HepG2 (cell line): ENCODE data around the gene LRRTM2. TPM values are rescaled to one million over a fixed set of nuclear protein-coding genes. Genes with fewer than 3 reads are reported as not detected.
A peak's percentile ranks its signal among the peaks of the same experiment; 100 is the strongest.

Experiments
- ATAC-seq: fragments of 200-7000 bp; cut with Tn5 transposase; 3 replicates; pipeline ENCODE4 v1.9.1; 2020; ENCODE audit warnings: mild to moderate bottlenecking, moderate library complexity
- BruUV-seq: library from RNA; stranded (reverse); fragments of 400-500 nt; replicated peaks from 2 replicates; lab custom pipeline; 2021; lab: Mats Ljungman, UMichigan
- CTCF ChIA-PET: fragments of 300-600 bp; formaldehyde crosslinking; extraction: SDS; loops from one replicate; lab custom pipeline; 2021; ENCODE audit warnings: low total read pairs, inconsistent platforms, low intra/inter-chr PET ratio; lab: Yijun Ruan, JAX
- POLR2A ChIA-PET: fragments of 350-600 bp; sonication (Branson Sonifier 250); formaldehyde crosslinking; loops from one replicate; lab custom pipeline; 2020; ENCODE audit warnings: antibody characterized with exemption, inconsistent platforms; lab: Yijun Ruan, JAX
- DNase-seq: peaks from one replicate; pipeline ENCODE4 v3.0.0-alpha.2; 2015; ENCODE audit warnings: low spot score
- FAIRE-seq: peaks from 3 replicates; lab custom pipeline; 2011; peaks lifted over from hg19 to GRCh38; lab: Jason Lieb, UNC
- H2AFZ ChIP-seq: one replicate; pipeline ENCODE4 v1.6.1; 2011; ENCODE audit warnings: low read length, inconsistent platforms
- H3K27ac ChIP-seq: fragments of 300-600 bp; 3 replicates; pipeline ENCODE4 v1.8.0; 2011; ENCODE audit warnings: mixed run types, mild to moderate bottlenecking, mixed read lengths, low read length, inconsistent platforms; ENCODE audit not compliant: insufficient read depth; ENCODE audit errors: extremely low read length
- H3K27me3 ChIP-seq, 2 experiments: fragments of 200-600 bp in 1 of 2; 2 replicates in 1 of 2; 3 replicates in 1 of 2; pipeline versions ENCODE4 v1.6.0 to v1.8.0; 2011; ENCODE audit warnings: low read length in 2 of 2, mild to moderate bottlenecking in 2 of 2, moderate library complexity in 2 of 2, inconsistent platforms in 1 of 2; ENCODE audit not compliant: insufficient read depth in 2 of 2, control insufficient read depth in 1 of 2
- H3K36me3 ChIP-seq, 2 experiments: fragments of 200-600 bp in 1 of 2; replicated peaks in 1 of 2; 2 replicates in 1 of 2; 3 replicates in 1 of 2; pipeline versions ENCODE4 v1.5.1 to v1.8.0; 2011; ENCODE audit warnings: low read length in 2 of 2, inconsistent platforms in 1 of 2; ENCODE audit not compliant: insufficient read depth in 2 of 2, control insufficient read depth in 1 of 2
- H3K4me1 ChIP-seq: 2 replicates; pipeline ENCODE4 v1.5.1; 2012; ENCODE audit warnings: low read length, inconsistent platforms; ENCODE audit not compliant: insufficient read depth
- H3K4me2 ChIP-seq: 2 replicates; pipeline ENCODE4 v1.6.0; 2011; ENCODE audit warnings: low read depth, low read length, inconsistent platforms
- H3K4me3 ChIP-seq, 3 experiments: fragments of 200-600 bp in 1 of 3; sonication (generic), shearing (Covaris generic) in 1 of 3; replicated peaks in 1 of 3; 2 replicates each; pipeline ENCODE4 v1.5.1; 2011 to 2016; ENCODE audit warnings: low read length in 3 of 3, inconsistent platforms in 2 of 3, low read depth in 2 of 3, mild to moderate bottlenecking in 2 of 3, control low read depth in 1 of 3, mixed read lengths in 1 of 3; ENCODE audit not compliant: insufficient read depth in 1 of 3
- H3K79me2 ChIP-seq: one replicate; pipeline ENCODE4 v1.6.1; 2011; ENCODE audit warnings: low read length, inconsistent platforms; ENCODE audit not compliant: insufficient read depth
- H3K9ac ChIP-seq: 2 replicates; pipeline ENCODE4 v1.6.0; 2011; ENCODE audit warnings: mild to moderate bottlenecking, low read depth, low read length, inconsistent platforms; ENCODE audit not compliant: insufficient read depth
- H3K9me3 ChIP-seq: 2 replicates; pipeline ENCODE4 v1.5.1; 2012; ENCODE audit warnings: mild to moderate bottlenecking, low read length
- H4K20me1 ChIP-seq: 2 replicates; pipeline ENCODE4 v1.6.0; 2011; ENCODE audit warnings: inconsistent platforms, mild to moderate bottlenecking, low read length, moderate library complexity; ENCODE audit not compliant: insufficient read depth
- EZH2 ChIP-seq: conservative IDR thresholded peaks from 2 replicates; pipeline ENCODE4 v1.6.1; 2012; ENCODE audit warnings: mild to moderate bottlenecking, low read depth, low read length, moderate library complexity
- GATAD2A ChIP-seq: IDR thresholded peaks from 2 replicates; pipeline ENCODE4 v1.6.1; 2016
- PHB2 ChIP-seq: fragments of 450-650 bp; IDR thresholded peaks from 2 replicates; pipeline ENCODE4 v1.6.1; 2018; ENCODE audit not compliant: partially characterized antibody
- RBM22 ChIP-seq: fragments of 200-400 bp; formaldehyde crosslinking; optimal IDR thresholded peaks from 2 replicates; pipeline ENCODE3; 2017; ENCODE audit warnings: mild to moderate bottlenecking, low read length, moderate library complexity
- SOX6 ChIP-seq, 2 experiments: fragments of 450-650 bp in 1 of 2; sonication (generic) in 1 of 2; formaldehyde crosslinking in 1 of 2; IDR thresholded peaks; 2 replicates each; pipeline versions ENCODE4 v1.4.0 to v1.6.1; 2017 to 2020; ENCODE audit warnings: antibody characterized with exemption in 1 of 2, mild to moderate bottlenecking in 1 of 2, missing genetic modification reagents in 1 of 2
- TEAD3 ChIP-seq: optimal IDR thresholded peaks from 2 replicates; pipeline ENCODE3; 2016; ENCODE audit warnings: borderline replicate concordance
- WGBS: methylation state at CpG from one replicate; pipeline ENCODE4 v1.1.6; 2017; ENCODE audit warnings: low lambda C conversion rate; 5-methylcytosine and 5-hydroxymethylcytosine counted together
- in situ Hi-C: cut with HindIII; loops from 2 replicates; pipeline ENCODE4 v1.10.0; 2017; ENCODE audit warnings: low pct_unique_long_range_greater_than_20kb; ENCODE audit not compliant: extremely low pct_ligation_motif_present
- intact Hi-C: fragments of 100-400 bp; cut with micrococcal nuclease; formaldehyde crosslinking; loops from one replicate; pipeline ENCODE4 v1.10.0; 2022; ENCODE audit not compliant: unreplicated experiment
- polyA plus RNA-seq, 8 experiments: library from polyadenylated mRNA; depleted of rRNA in 3 of 8; stranded (reverse) in 7 of 8; unstranded in 1 of 8; fragments of >200 nt; fragmentation: Illumina TruSeq in 4 of 8; extraction: Trizol in 4 of 8; gene quantifications; 2 replicates each; pipeline versions ENCODE4 v1.2.1 to v1.2.3, GENCODE V29; 2011 to 2016; ENCODE audit warnings: low read depth in 4 of 8, missing spikeins in 1 of 8, mixed read lengths in 1 of 8; ENCODE audit not compliant: insufficient read depth in 1 of 8
- total RNA-seq, 5 experiments: library from RNA; depleted of rRNA; stranded (reverse); fragments of >200 nt; fragmentation: Illumina TruSeq; extraction: Trizol; gene quantifications; 2 replicates each; pipeline ENCODE4 v1.2.3, GENCODE V29; 2016; ENCODE audit warnings: low read depth in 1 of 5

The LRRTM2 gene
- total and polyA plus RNA-seq, 2 of the 13 experiments (the other 11 are each of a cell fraction or from before 2014, with no cell fraction given), result not detected

DNA sequence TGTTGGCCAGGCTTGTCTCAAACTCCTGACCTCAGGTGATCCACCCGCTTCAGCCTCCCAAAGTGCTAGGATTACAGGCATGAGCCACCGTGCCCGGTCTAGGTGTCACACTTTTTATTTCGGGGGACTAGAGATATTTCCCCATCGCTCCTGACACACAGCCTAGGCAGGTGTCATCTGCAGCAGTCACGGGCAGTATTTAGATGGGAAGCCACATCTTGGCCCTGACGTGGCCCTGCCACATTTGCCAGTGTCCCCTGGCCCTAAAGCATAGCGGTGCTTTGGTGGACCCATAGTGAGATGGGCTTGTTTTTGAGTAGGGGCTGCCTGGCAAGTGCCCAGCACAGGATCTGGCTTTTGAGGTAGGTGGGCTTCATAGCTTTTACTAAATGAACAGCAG is 45.0 kb upstream of the LRRTM2 start:
- H3K9ac ChIP-seq, result no peak overlapping the region
- WGBS, result 99% methylated on average over 8 of the region's 8 CpGs
- TF ChIP-seq TEAD3 (CRISPR knock-in tag) (no peak), EZH2 (no peak), PHB2 (no peak), GATAD2A (no peak)
- TF ChIP-seq, all 625 proteins: peak for 0
- in situ Hi-C loops (no loop called here), intact Hi-C loops (no loop called here)
- no peak for ATAC-seq
- no peak overlapping the region for H3K4me2 ChIP-seq
- BruUV-seq, result no TSS peak
- H3K36me3 ChIP-seq, result peaks cover 14 to 50% of the 10 kb centered on the region in 2 experiments
- ChIA-PET CTCF (no interaction called here), POLR2A (interaction anchor here (0.6 kb wide), 2 partner anchors 44 to 172 kb away, joined by 3 read pairs; no protein-coding TSS in a partner anchor)
- no peak for FAIRE-seq
- no peak overlapping the region for H3K27ac ChIP-seq
- no peaks in the 10 kb centered on the region; a peak in 1 of 5 replicates for H3K27me3 ChIP-seq
- no peaks in the 10 kb centered on the region for H3K4me1 ChIP-seq
- H3K4me3 ChIP-seq, result no peak overlapping the region
- H4K20me1 ChIP-seq, result no peaks in the 10 kb centered on the region
- no peak for DNase-seq
- H3K9me3 ChIP-seq, result no peaks in the 10 kb centered on the region
- no peaks in the 10 kb centered on the region for H3K79me2 ChIP-seq
- H2AFZ ChIP-seq, result no peak overlapping the region

DNA sequence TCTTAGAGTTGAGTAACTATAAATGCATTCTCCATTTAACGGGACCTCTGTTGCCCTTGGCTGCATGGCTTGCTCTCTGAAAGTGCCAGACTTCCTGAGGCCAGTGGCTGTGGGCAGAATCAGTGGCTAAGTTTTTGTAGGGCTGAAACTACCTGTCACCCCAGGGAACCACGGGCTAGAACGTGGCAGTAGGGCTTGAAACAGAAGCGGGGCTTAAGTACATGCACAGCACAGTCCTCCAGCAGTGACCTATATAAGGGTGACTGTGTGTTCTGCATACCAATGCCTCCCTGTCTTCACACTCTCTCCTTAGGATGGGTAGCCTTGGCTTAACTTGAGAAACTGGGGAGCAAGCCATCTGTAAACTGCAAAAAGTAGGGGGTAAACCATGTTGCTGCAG is 43.6 kb upstream of the LRRTM2 start:
- no peaks in the 10 kb centered on the region for H3K9me3 ChIP-seq
- ATAC-seq (no peak), FAIRE-seq (no peak), DNase-seq (no peak)
- H3K36me3 ChIP-seq, result peaks cover 9 to 43% of the 10 kb centered on the region in 2 experiments
- H4K20me1 ChIP-seq, result no peaks in the 10 kb centered on the region
- H2AFZ ChIP-seq, result no peak overlapping the region
- no TSS peak for BruUV-seq
- peak; percentile 80 for TF ChIP-seq RBM22
- no peak for TF ChIP-seq SOX6 (IDR thresholded peaks at IDR 0.05)
- no peak for TF ChIP-seq SOX6 (CRISPR knock-in tag; IDR thresholded peaks at IDR 0.05)
- intact Hi-C loops, result no loop called here
- CTCF ChIA-PET, result no interaction called here
- H3K27ac ChIP-seq, result no peak overlapping the region
- no peak overlapping the region for H3K9ac ChIP-seq
- POLR2A ChIA-PET, result no interaction called here
- no peaks in the 10 kb centered on the region for H3K4me1 ChIP-seq
- no peak overlapping the region for H3K4me3 ChIP-seq
- H3K79me2 ChIP-seq, result no peaks in the 10 kb centered on the region
- in situ Hi-C loops, result no loop called here
- 96% methylated on average over 4 of the region's 4 CpGs for WGBS
- H3K4me2 ChIP-seq, result no peak overlapping the region
- H3K27me3 ChIP-seq, result no peaks in the 10 kb centered on the region; a peak in 1 of 5 replicates
